ENCODE results near the gene CD58.

DNA sequence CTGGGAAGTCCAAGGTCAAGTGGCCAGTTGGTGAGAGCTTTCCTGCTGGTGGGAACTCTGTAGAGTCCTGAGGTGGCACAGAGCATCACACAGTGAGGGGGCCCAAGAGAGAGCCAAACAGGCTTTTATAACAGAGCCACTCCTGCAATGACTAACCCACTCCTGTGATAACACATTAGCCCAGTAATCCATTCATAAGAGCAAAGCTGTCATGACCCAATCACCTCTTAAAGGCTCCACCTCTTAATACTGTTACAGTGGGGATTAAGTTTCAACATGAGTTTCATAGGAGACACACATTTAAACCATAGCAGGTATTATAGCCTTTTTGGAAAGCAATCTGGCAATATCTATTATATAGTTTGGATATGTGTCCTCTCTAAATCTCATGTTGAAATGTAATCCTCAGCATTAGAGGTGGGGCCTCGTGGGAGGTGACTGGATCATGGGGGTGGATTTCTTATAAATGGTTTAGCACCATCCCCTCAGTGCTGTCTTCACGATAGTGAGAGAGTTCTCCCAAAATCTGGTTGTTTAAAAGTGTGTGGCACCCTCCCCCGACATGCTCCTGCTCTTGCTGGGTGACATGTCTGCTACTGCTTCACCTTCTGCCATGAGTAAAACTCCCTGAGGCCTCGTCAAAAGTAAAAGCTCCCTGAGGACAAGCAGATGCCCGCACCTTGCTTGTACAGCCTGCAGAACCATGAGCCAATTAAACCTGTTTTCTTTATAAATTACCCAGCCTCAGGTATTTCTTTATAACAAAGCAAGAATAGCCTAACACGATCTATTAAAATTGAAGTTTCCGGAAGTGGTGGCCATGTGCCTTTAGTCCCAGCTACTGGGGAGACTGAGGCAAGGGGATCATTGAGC is 64.5 kb downstream of the CD58 start:
- TF ChIP-seq, protein P1, sequence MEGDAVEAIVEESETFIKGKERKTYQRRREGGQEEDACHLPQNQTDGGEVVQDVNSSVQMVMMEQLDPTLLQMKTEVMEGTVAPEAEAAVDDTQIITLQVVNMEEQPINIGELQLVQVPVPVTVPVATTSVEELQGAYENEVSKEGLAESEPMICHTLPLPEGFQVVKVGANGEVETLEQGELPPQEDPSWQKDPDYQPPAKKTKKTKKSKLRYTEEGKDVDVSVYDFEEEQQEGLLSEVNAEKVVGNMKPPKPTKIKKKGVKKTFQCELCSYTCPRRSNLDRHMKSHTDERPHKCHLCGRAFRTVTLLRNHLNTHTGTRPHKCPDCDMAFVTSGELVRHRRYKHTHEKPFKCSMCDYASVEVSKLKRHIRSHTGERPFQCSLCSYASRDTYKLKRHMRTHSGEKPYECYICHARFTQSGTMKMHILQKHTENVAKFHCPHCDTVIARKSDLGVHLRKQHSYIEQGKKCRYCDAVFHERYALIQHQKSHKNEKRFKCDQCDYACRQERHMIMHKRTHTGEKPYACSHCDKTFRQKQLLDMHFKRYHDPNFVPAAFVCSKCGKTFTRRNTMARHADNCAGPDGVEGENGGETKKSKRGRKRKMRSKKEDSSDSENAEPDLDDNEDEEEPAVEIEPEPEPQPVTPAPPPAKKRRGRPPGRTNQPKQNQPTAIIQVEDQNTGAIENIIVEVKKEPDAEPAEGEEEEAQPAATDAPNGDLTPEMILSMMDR (IDR thresholded peaks at IDR 0.05), result no peak
- no peak for TF ChIP-seq POLR2A (IDR thresholded peaks at IDR 0.05)
